Dermis blood vessel endothelial cell (primary cell): Measurements from ENCODE around the gene NR2C2. TPM values are rescaled to one million over a fixed set of nuclear protein-coding genes. Genes with fewer than 3 reads are reported as not detected.
A peak's percentile ranks its signal among the peaks of the same experiment; 100 is the strongest.
"Not testable (repeated sequence)": the region's sequence is repeated elsewhere in the genome, so short reads cannot be mapped to it uniquely, and the experiment has no call there.

Experiments
- DNase-seq: peaks from one replicate; pipeline ENCODE4 v3.0.0; 2010
- total RNA-seq: library from RNA; depleted of rRNA; stranded (reverse); fragments of >200 nt; gene quantifications from 2 replicates; pipeline ENCODE4 v1.2.3, GENCODE V29; 2014

NR2C2 gene
- 31.0 and 38.4 TPM in 2 replicates for total RNA-seq

- DNase-seq: peak; percentile 88
Observed at GRCh38 chr3:14947100-14947885, at the start of gene NR2C2. Gene NR2C2 (plus strand): TSS chr3:14947583. CDS start chr3:15003915, 56,332 bp downstream.

- DNase-seq: no peak
Observed at GRCh38 chr3:14898929-14899328, 48.5 kb upstream of the NR2C2 start.

GRCh38 chr3:14899993-14900618, 47.3 kb upstream of the NR2C2 start:
- DNase-seq: no peak

- DNase-seq: no peak
Observed at GRCh38 chr3:14900881-14901873, 46.2 kb upstream of the NR2C2 start.

- no peak for DNase-seq
Observed at GRCh38 chr3:14902719-14903118, 44.7 kb upstream of the NR2C2 start.

GRCh38 chr3:14903501-14903900, 43.9 kb upstream of the NR2C2 start:
- not testable (repeated sequence) for DNase-seq

GRCh38 chr3:14905055-14905657, 42.2 kb upstream of the NR2C2 start:
- no peak for DNase-seq

GRCh38 chr3:14906355-14906971, 40.9 kb upstream of the NR2C2 start:
- no peak for DNase-seq

- DNase-seq: no peak
Observed at GRCh38 chr3:14907043-14907966, 40.1 kb upstream of the NR2C2 start.

- no peak for DNase-seq
Observed at GRCh38 chr3:14909250-14909649, 38.1 kb upstream of the NR2C2 start.

- DNase-seq: no peak
Observed at GRCh38 chr3:14911651-14912050, 35.7 kb upstream of the NR2C2 start.

GRCh38 chr3:14913071-14913925, 34.1 kb upstream of the NR2C2 start:
- no peak for DNase-seq

GRCh38 chr3:14913926-14914778, 33.2 kb upstream of the NR2C2 start:
- no peak for DNase-seq

- DNase-seq: no peak
Observed at GRCh38 chr3:14914779-14915117, 32.6 kb upstream of the NR2C2 start.

GRCh38 chr3:14915636-14916222, 31.7 kb upstream of the NR2C2 start:
- peak; percentile 17 for DNase-seq

GRCh38 chr3:14918356-14918860, 29.0 kb upstream of the NR2C2 start:
- no peak for DNase-seq

- DNase-seq: no peak
Observed at GRCh38 chr3:14920536-14920935, 26.8 kb upstream of the NR2C2 start.

- DNase-seq: peak; percentile 96
Observed at GRCh38 chr3:14921034-14921616, 26.3 kb upstream of the NR2C2 start.
